DMS53 (cell line): ENCODE measurements around the gene FABP3.
A peak's percentile ranks its signal among the peaks of the same experiment; 100 is the strongest.

Source experiments
- DNase-seq: peaks from one replicate; lab custom pipeline; 2025; lab: John Stamatoyannopoulos, UW

FABP3 gene

DNA sequence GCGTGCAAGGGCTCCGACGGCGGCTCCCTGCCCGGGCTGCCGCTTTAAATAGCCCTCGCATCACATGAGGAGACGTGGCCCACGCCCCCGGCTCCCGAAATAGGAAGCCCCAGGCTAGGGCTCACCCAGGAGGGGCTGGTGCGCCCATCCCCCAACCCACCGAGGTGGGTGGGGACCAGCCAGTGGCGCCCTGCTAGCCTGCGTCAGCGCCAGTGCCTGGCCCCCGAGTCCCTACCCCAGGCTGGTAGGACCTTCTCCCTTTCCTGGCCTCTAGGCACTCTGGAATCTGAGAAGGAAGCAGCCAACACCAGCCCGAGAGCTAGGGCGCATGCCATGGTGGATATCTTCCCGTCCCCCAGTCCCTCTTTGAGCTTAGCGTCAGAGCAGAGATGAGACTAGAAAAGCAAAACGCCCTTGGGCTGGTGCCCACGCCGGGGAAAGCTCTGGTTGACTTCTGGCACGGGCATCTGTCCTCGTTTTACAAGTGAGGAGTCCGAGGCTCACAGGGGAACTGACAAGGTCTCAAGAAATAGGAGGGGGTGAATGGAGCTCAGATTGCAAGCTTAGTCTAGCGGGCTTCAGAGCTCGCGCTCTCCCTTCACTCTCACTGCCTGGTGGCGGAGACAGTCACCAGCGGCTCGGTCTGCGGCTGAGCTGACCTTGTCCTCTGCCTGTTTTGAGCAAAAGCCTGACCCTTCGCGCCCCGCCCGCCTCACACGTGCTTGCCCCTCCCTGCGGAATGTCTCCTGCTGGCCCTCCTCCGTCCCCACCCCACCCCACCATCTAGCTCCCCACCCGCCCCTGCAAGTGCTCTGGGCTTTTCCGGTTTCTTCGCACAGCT is at the start of gene FABP3:
FABP3 (minus strand) TSS at position 21 of the 841 bp plus-strand sequence. CDS start 62 bp downstream, outside the sequence.
- peak; percentile 66 for DNase-seq

DNA sequence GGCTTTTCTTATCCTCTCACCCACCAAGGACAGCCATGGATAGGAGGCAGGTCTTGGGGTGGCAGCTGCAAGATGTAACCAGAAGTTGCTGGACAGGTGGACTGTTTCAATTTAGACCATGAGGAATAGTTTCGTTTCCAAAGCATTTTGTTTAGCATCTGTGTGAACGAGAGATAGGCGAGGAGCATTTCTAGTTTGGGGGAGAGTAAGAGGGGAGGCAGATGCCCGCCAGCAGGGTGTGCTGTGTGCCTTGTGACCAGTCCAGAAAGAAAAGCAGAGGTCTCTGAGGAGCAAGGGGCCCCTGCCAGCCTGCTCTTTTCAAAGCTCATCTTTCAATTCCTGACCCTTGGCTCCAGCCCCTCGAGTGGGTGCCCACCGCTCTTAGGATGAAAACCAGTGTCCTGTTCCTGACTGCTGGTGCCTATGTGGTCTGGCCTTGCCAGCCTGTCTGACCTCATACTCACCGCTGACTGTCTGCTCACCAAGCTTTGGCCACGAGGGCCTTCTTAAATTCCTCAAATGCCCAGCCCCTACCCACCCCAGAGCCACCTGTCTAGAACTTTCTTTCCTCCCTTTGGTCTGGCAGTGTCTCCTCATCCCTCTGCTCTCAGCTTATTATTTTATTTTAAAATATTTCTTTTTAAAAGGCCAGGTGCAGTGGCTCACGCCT is 48.6 kb upstream of the FABP3 start:
- DNase-seq, result peak; percentile 54

DNA sequence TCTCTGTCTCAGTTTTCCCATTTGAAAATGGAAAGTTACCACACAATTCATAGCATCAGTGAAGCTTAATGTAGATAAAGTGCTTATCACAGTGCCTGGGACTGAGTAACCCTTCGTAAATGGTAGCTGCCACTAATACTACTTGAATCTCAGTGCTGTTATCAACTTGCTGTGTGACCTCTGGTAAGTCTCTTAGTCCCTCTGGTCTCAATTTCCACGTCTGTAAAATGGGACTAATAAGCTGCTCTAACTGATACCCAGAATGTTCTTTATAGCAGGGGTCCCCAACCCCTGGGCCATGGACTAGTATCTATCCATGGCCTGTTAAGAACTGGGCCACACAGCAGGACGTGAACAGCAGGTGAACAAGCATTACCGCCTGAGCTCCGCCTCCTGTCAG is 47.8 kb upstream of the FABP3 start:
- DNase-seq, result no peak

DNA sequence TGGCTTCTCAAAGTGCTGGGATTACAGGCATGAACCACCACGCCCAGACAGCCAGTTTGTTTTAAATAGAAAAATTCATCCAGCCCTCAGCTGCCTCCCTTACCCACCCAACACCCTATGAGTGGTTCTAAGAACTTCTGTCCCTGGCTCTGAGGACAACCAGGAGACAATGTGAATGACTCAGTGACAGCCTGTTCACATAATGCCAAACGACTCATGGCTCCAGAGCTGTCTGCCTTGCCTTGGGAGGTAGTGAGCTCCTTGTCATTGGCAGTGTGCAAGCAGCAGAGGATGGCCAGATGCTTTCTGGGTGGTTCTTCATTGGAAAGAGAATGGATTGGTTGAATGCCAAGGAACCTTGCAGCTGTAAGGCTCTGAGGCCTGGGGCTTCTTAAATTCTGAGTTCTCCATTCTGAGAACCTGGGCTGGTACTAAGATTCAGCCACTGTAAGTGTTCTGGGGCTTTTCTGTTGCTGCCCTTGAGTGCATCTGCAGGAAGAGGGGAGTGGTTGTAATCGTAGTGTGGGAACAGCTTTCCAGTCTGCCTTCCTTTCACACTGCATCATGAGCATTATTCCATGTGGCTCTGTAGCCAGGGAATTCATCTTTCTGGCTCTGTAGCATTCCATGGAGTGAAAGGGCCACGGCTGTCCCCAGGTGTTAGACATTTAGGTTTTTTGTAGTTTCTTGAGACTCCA is 45.9 kb upstream of the FABP3 start:
- DNase-seq, result no peak

DNA sequence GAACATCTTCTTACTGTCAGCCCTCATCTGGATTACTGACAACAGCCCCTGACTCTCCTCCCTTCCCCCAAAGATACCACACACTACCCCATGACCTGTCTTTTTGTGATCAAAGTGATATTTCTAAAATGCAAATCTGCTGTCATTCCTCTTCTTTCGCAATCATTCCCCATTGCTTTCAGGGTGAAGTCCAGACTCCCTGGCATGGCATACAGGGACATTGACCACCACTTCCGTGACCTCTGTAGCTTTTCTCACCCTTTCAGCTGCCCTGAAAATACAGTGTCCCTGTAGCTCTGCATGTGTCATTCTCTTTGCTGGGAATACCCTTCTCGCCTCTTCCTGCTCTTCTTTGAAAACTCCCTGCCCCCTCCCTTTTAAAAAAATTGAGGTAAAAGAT is 44.3 kb upstream of the FABP3 start:
- DNase-seq, result no peak

DNA sequence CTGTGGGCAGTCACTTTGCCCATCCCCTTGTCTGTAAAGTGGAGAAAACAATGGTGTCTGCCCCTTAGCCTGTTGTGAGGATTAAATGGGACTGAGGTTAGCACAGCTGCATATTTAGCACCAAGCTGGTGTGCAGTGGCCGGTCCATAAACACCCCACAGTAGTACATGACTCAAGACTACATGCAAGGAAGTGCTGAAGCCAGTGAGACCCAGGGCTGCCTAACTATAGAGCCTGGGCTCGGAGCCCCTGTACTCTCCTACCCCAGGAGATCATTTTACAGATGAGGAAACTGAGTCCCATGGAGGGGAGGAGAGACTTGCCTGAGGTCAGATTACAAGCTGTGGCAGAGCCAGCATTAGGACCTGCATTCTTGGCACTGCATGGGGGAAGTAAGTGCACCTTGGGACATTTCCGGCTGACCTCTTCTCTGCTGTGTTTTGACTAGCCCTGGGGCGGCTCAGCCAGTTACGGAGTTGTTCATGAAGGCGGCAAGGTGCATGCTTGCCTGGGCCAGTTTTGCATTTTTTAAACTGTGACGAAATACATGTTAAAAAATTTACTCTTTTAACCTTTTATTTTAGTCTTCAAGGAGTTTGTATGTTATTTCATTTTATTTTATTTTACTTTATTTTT is 43.3 kb upstream of the FABP3 start:
- DNase-seq, result no peak

DNA sequence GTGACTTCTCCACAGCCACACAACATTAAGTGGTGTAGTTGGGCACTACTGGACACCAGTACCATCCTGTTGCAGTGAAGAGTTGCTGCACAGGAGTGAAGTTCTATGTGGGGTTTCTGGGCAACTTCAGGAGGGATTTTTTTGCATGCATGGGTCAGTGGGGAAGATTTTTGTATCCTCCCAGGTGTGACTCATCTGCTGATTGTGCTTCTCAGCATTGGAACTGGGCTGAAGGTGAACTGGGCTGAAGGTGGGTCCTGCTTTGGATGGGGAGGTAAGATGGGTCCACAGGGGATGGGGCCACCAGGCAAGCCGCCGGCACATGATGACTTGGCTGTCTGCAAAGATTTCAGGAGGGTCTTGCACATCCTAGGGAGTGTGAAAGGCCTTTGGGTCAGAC is 42.8 kb upstream of the FABP3 start:
- DNase-seq, result no peak

DNA sequence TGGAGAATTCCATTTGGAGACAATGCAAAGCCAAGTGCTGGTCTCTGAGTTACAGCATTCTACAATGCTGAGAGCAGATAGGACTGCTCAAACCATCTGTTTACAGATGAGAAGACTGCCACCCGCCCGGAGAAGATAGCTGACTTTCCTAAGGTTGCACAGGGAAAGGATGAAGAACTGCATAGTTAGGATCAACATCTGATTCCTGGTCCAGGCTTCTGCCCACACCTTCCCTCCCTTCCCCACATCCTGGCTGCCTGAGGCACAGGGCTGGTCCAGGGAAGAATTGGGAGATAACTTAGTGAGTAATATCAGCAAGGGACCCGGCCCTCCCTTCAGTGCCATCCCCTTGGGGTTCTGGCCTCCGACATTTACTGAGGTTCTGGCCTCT is 42.1 kb upstream of the FABP3 start:
- no peak for DNase-seq

DNA sequence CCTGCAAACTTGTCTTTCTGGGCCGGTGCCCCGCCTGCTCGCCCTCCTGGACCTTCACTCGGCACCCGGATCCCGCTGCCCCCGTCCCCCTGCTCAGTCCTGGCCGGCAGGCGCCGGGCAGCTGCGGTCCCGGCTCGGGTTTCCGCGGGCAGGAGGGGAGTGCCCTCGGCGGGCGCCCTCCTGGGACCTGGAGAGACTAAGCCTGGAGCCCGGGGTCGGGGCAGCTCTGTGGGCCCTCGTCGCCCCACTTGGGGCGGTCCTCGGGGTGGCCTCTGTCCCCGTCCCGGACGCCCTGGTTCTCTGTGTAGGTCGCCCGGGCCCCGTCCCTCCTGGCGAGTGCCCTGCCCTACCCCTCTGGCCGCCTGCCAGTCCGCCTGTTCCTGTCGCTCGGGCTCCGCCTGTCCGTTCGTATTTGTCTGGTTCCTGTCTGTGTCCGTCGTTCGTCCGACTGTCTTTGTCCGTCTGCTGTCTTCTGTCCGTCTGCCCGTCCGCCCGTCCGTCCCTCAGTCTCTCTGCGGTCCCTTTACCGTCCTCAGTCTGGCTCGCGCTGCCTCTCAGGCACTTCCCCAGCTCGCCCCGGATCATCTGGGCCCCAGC is 40.6 kb upstream of the FABP3 start:
- peak; percentile 82 for DNase-seq

DNA sequence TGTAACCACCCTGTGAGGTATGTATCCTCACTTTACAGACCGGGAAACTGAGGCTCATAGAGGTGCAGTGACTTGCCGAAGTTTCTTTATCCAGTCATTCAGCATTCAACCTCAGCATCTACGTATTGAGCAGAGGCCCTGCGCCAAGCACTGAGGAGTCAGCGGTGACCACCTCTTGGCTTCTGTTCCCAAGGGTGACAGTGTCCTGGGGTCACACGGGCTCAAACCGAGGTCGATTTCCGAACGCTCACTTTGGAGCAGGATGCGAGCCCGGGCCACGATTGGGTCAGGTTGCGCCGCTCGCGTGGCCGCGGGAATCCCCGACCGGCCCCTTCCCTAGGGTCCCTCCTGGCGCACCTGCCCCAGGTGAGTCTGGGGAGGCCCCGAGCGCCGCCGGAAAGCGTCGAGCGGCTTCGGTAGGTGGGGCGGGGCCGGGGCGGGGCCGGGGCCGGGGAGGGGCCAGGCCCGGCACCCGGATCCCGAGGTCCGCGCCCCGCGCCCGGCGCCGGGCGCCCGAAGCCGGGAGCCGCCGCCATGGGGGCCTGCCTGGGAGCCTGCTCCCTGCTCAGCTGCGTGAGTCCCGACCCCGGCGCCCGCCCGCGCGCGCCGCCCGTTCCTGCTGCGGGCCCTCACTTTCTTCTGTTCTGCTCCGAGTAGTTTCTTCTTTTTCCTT is 40.0 kb upstream of the FABP3 start, which contains the start of gene SERINC2:
SERINC2 (plus strand) TSS at position 482 of the 673 bp plus-strand sequence; CDS start at position 535, 53 bp downstream.
- DNase-seq, result peak; percentile 89

DNA sequence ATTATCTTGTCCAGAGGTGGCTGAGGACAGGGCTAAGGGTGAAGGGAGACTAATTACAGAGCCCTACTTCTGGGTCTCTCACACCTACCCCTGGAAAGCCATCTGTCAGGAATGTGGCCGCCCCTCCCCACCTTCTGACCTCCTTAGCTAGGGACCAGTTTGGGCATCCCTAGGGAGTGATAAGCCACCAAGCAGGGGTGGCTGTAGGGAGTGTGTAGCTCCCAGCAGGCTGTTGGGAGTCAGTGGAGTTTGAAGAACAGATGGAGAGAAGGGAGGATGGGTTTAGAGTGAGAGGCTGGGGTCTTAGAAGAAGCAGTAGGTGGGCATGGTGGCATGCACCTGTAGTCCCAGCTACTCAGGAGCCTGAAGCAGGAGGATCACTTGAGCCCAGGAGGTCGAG is 39.3 kb upstream of the FABP3 start:
- DNase-seq, result no peak

DNA sequence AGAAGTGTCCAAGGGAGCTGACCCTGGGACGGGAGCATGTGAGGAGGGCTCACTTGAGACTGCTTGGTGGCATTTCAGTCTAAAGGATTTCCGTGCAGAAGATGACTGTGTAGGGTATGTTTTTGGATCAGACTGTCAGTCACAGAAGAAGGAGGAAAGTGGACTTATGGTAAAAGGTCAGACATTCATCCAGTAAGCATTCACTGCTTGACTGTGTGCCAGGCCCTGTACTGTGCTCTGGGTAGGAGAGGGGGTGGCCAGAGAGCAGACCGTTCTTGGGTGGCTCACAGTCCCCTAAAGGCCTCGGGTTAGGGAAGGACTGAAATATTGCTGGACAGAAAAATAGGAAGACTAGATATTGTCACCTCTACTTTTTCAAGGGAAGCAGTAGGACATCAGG is 38.0 kb upstream of the FABP3 start:
- no peak for DNase-seq

DNA sequence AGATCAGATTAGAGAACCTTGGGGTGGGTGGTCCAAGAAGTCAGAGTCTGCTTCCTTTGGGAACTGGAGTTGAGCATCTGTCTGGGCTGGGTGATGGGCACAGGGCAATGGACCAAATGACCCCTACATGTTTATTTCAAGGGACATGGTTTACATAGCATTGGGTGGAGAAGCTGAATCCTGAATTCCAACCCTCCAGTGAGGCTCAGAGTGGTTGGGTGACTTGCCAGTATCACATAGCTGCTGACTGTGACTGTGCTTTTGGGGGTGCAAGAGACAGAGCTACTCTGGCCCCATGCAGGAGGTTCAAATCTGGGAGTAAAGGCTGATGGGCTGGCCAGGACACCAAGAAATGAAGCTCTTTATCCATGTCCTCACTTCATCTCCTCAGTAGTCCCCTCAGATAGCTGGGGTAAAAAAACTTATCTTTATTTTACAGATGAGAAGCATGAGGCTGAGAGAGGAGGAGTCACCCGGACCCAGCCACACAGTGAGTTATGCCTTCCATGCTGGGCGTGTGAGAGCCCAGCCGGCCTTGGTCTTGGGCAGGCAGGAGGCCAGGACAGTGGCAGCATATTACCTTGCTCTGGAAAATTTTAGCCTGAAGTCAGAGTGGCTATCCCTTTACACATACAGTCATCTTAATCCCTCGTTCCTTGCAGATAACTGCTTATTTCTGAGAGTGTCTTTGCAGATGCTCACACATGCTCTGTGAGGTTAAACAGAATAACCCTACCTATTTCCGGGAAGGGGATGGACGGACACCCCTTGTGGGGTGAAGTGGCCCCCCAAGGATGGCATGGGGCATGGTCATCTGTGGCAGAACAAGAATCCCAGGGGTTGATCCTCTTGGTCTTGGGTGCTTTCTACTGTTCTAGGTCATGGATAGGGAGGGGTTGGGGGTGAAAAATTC is 37.3 kb upstream of the FABP3 start:
- no peak for DNase-seq

DNA sequence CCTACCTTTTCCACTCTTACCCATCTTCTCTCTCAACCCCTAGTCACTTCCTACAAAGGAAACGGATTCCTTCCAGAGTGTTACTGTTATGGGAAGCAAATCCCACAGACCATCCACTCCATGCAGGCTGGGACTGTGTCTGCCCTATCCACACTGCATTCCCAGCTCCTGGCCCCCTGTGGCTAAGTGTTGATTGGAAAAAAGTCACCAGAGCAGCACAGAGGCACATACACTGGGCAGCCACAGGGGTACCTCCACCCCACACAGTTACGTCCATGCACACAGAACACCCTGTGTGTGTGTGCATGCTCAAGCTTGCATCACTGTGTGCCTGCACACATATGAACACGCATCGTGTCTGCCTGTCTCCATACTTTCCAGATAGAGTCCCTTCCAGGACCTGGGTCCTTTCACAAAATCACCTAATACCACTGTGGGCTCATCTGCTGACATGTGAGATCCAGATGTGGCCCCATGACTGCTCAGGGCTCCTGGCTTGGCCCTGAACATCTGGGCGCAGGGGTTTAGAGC is 36.0 kb upstream of the FABP3 start:
- no peak for DNase-seq

DNA sequence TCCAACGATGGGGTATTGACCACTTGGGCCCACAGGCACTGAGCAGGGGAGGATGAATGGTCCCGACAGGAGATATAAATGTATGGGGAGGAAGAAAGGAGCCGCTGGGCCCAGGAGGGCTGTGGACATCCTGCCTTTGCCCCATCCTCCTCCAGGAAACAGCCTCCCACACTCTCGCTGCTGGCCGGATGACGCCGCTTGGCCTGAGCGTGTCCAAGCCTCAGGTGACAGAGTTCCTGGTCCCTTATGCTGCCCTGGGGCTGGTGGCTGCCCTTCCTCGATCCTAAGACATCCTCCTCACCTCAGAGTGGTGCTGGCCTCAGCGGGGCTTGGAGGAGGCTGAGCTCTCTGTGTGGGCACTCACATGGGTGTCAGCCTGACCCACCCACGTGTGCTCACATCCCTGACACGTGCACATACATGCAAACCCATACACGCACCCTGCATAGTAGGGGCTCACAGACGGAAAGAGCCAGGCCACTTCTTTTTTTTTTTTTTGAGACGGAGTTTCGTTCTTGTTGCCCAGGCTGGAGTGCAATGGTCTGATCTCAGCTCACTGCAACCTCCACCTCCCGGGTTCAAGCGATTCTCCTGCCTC is 34.3 kb upstream of the FABP3 start:
- no peak for DNase-seq

DNA sequence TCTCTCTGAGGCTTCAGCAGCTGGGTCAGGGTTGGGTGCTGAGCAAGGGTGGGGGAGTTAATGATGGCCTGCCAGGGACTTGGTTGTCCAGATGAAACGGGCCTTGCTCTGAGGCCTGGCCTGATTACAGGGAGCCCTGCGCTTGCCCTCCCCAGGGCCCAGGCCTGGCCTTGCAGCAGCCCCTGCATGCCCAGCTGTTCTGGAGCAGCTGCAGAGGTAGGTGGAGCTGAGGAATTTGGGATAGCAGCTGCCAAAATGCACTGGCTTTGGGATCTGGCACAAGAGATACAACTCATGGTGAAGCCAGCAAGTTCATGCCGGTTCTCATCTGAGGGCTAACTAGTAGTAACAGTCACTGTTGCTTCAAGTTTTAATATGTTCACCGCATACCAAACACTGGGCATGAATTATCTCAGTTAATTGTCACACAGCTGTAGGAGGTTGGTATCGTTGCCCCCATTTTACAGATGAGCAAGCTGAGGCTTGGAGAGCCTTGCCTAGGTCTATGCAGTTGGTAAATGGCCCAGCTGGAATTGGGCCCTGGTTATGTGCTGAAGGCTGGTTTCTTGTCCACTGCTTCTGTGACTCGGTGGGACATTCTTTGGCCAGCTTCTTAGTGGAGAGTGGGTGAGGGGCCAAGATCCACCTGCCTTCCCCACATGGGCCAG is 32.8 kb upstream of the FABP3 start:
- no peak for DNase-seq

DNA sequence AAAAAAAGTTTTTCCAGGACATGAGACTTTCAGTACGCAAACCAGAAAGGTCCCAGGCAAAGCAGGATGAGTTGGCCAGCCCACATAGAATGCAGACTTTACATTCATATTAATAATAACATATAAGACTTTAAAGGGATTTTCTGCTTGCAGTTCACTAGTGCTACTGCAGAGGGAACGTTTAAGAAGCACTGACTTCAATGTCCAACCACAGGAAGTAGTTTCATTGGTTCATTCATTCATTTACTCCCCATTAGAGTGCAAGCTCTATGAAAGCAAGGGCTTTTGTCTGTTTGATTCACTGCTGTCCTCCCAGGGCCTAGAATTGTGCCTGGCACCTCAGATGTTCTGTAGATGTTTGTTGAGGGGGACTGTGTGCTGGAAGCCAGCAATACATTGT is 28.4 kb upstream of the FABP3 start:
- no peak for DNase-seq

DNA sequence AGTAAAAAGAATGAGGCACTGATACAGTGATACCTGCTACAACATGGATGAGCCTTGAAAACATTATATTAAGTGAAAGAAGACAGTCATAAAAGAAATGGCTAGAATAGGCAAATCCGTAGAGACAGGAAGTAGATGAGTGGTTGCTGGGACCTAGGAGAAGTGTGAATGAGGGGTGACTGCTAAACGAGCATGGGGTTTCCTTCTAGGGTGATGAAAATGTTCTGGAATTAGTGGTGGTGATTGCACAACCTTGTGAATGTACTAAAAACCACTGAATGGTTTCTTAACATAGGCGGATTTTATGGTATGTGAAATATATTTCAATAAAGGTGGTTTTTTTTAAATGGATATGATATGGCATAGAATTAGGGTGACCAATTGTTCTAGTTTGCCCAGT is 27.5 kb upstream of the FABP3 start:
- no peak for DNase-seq

DNA sequence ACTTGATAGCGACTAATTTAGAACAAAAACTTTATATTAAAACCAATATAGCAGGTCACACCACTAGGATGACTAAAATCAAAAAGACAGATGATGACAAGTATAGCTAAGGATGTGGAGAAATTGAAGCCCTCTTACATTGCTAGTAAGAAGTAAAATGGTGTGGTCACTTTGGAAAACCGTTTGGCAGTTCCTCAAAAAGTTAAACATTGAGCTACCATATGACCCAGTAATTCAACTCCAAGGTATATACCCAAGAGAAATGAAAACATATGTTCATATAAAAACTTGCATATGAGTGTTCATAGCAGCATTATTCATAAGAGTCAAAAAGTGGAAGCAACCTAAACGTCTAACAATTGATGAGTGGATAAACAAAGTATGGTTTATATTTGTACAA is 27.1 kb upstream of the FABP3 start:
- DNase-seq, result no peak
